Transverse colon (tissue), 4 donors: ENCODE results near the gene EP400.

Source experiments
- POLR2A ChIP-seq: fragments of 450-650 bp; IDR thresholded peaks from one replicate; pipeline ENCODE4 v1.6.1; 2016; ENCODE audit warnings: antibody characterized with exemption, mild to moderate bottlenecking, moderate library complexity
- POLR2AphosphoS5 ChIP-seq, 3 donors: sonication (generic); formaldehyde crosslinking; IDR thresholded peaks; one replicate each; pipeline ENCODE4 v1.6.1; 2016; ENCODE audit warnings: antibody characterized with exemption in 3 of 3
- TF ChIP-seq, protein P1 (sequence below), 5 experiments: fragments of 200-600 bp in 3 of 5; fragments of 450-650 bp in 2 of 5; sonication (generic) in 3 of 5; IDR thresholded peaks; 1 replicate in 2 of 5; 2 replicates in 3 of 5; pipeline ENCODE4 v1.5.1; 2016 to 2017; ENCODE audit warnings: antibody characterized with exemption in 5 of 5, inconsistent platforms in 3 of 5, mild to moderate bottlenecking in 2 of 5, moderate library complexity in 1 of 5

DNA sequence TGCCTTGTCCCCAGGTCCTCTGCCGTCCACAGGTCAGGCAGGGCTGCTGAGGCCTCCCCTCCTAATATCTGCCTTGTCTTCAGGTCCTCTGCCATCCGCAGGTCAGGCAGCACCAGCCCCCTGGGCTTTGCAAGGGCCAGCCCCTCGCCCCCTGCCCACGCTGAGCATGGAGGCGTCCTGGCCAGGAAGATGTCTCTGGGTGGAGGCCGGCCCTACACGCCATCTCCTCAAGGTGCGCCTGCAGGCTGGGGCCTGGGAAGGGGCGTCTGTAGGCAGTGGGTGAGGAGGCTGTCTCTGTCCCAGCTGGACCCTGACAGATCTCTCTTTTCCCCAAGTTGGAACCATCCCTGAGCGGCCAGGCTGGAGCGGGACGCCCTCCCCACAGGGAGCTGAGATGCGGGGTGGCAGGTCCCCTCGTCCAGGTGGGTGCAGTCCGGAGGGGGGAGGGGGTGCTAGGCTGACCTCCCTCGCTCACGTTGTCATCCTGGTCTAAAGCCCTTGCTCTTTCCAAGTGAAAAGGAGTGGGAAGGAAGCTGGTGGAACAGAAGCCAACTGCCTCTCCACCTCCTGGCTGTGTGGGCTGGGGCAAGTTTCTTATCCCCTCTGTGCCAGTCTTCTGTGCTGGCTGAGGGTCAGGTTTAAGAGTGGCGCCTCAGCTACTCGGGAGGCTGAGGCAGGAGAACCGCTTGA is 34.6 kb upstream of the EP400 start:
- TF ChIP-seq, protein P1, sequence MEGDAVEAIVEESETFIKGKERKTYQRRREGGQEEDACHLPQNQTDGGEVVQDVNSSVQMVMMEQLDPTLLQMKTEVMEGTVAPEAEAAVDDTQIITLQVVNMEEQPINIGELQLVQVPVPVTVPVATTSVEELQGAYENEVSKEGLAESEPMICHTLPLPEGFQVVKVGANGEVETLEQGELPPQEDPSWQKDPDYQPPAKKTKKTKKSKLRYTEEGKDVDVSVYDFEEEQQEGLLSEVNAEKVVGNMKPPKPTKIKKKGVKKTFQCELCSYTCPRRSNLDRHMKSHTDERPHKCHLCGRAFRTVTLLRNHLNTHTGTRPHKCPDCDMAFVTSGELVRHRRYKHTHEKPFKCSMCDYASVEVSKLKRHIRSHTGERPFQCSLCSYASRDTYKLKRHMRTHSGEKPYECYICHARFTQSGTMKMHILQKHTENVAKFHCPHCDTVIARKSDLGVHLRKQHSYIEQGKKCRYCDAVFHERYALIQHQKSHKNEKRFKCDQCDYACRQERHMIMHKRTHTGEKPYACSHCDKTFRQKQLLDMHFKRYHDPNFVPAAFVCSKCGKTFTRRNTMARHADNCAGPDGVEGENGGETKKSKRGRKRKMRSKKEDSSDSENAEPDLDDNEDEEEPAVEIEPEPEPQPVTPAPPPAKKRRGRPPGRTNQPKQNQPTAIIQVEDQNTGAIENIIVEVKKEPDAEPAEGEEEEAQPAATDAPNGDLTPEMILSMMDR (IDR thresholded peaks at IDR 0.05), result no peak
- TF ChIP-seq POLR2A (no peak), POLR2AphosphoS5 (IDR thresholded peaks at IDR 0.05) (no peak)
